H1 (cell line): Measurements from ENCODE around the gene RAD51B.

Experiments used
- GTF2F1 ChIP-seq: IDR thresholded peaks from 2 replicates; pipeline ENCODE4 v1.6.1; 2012; ENCODE audit warnings: low read depth, low read length, improper control_type of control experiment, borderline replicate concordance
- HDAC6 ChIP-seq: IDR thresholded peaks from one replicate; pipeline ENCODE4 v1.7.1; 2012; ENCODE audit warnings: low read depth, mild to moderate bottlenecking, inconsistent platforms, low read length, moderate library complexity
- POLR2AphosphoS5 ChIP-seq: IDR thresholded peaks from 2 replicates; pipeline ENCODE4 v1.6.1; 2011; ENCODE audit warnings: low read depth, low read length
- SP1 ChIP-seq: IDR thresholded peaks from 2 replicates; pipeline ENCODE4 v1.6.1; 2011; ENCODE audit warnings: low read depth, low read length
- TF ChIP-seq, protein P1 (sequence below), 3 experiments: IDR thresholded peaks; 1 replicate in 2 of 3; 2 replicates in 1 of 3; pipeline versions ENCODE4 v1.5.1 to v1.6.1; 2011; ENCODE audit warnings: low read length in 3 of 3, mild to moderate bottlenecking in 3 of 3, inconsistent platforms in 2 of 3, low read depth in 1 of 3, moderate library complexity in 1 of 3; ENCODE audit not compliant: insufficient read depth in 1 of 3; ENCODE audit errors: control extremely low read depth in 1 of 3

DNA sequence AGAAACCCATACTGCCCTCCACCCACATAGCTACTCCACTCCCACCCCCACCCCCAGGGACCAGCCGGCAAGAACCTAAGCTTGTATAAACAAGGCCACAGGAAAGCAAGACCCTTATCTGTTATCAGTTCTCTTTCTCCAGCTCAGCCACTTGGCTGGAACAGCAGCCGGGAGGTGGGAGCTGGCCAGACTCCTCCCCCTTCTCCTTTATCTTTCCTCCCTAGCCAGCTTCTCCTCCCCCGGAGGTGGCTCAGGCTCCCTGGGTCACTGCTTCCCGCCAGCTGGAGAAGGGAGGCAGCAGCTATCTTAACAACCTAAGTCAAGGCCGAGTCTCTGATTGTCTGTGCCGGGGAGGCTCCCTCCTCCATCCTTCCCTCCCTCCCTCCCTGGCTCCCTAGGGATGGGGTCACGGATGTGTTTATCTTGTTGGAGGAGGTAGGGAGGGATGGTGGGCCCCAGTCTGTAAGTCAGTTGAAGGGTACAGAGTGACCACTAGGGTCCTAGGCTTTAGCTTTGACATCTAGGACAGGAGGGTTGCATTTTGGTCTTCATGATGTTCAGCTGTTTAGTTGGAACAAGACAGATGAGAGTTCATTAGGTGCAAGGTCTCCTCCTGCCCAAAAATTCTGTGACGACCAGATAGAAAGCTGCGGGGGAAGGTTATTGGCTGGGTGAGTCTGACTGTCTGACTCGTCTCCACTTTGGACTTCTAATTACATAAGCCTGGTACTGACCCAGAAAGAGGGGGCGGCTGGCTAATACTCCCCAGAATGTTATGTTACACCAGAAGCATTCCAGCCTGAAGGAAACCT lies 943.6 kb downstream of the RAD51B start:
- TF ChIP-seq, protein P1, sequence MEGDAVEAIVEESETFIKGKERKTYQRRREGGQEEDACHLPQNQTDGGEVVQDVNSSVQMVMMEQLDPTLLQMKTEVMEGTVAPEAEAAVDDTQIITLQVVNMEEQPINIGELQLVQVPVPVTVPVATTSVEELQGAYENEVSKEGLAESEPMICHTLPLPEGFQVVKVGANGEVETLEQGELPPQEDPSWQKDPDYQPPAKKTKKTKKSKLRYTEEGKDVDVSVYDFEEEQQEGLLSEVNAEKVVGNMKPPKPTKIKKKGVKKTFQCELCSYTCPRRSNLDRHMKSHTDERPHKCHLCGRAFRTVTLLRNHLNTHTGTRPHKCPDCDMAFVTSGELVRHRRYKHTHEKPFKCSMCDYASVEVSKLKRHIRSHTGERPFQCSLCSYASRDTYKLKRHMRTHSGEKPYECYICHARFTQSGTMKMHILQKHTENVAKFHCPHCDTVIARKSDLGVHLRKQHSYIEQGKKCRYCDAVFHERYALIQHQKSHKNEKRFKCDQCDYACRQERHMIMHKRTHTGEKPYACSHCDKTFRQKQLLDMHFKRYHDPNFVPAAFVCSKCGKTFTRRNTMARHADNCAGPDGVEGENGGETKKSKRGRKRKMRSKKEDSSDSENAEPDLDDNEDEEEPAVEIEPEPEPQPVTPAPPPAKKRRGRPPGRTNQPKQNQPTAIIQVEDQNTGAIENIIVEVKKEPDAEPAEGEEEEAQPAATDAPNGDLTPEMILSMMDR (IDR thresholded peaks at IDR 0.05; ENCODE audit: control extremely low read depth in 1 of 3, insufficient read depth in 1 of 3, low read depth in 1 of 3, low read length in 3 of 3), result no peak
- no peak for TF ChIP-seq SP1
- TF ChIP-seq POLR2AphosphoS5, result no peak
- no peak for TF ChIP-seq HDAC6
- TF ChIP-seq GTF2F1, result no peak
